Common myeloid progenitor, CD34-positive (primary cell): ENCODE data around the gene TMEM214. TPM values are rescaled to one million over a fixed set of nuclear protein-coding genes. Genes with fewer than 3 reads are reported as not detected.

ENCODE experiments used
- CTCF ChIA-PET: fragments of 350-600 bp; sonication (Branson Sonifier 250); formaldehyde crosslinking; loops from one replicate; lab custom pipeline; 2021; ENCODE audit warnings: antibody characterized with exemption; lab: Charles Lee
- POLR2A ChIA-PET: fragments of 350-600 bp; sonication (Branson Sonifier 250); formaldehyde crosslinking; loops from one replicate; lab custom pipeline; 2021; ENCODE audit warnings: antibody characterized with exemption; lab: Charles Lee
- DNase-seq, 3 donors: peaks; one replicate each; pipeline versions ENCODE4 v3.0.0 to v3.0.0-alpha.2; 2013
- H3K27ac ChIP-seq, 2 experiments: 1 replicate in 1 of 2; 2 replicates in 1 of 2; pipeline ENCODE4 v1.7.0; 2013; ENCODE audit warnings: inconsistent platforms in 2 of 2, low read length in 2 of 2, mild to moderate bottlenecking in 2 of 2, low read depth in 1 of 2, moderate library complexity in 1 of 2; ENCODE audit not compliant: severe bottlenecking in 2 of 2, insufficient read depth in 1 of 2, poor library complexity in 1 of 2
- H3K27me3 ChIP-seq, 5 experiments: replicated peaks in 2 of 5; 1 replicate in 3 of 5; 2 replicates in 2 of 5; pipeline versions ENCODE4 v1.6.1 to v1.7.0; 2013; ENCODE audit warnings: low read length in 4 of 5, mild to moderate bottlenecking in 2 of 5, moderate library complexity in 2 of 5, inconsistent platforms in 1 of 5; ENCODE audit not compliant: insufficient read depth in 5 of 5, control insufficient read depth in 4 of 5
- H3K36me3 ChIP-seq, 4 experiments: 1 replicate in 2 of 4; 2 replicates in 2 of 4; pipeline versions ENCODE4 v1.6.1 to v1.7.0; 2013; ENCODE audit warnings: low read length in 3 of 4, control low read depth in 1 of 4, mild to moderate bottlenecking in 1 of 4; ENCODE audit not compliant: control insufficient read depth in 4 of 4, insufficient read depth in 4 of 4
- H3K4me1 ChIP-seq, 4 experiments: 1 replicate in 3 of 4; 2 replicates in 1 of 4; pipeline versions ENCODE4 v1.6.1 to v1.7.1; 2013; ENCODE audit warnings: low read length in 3 of 4, mild to moderate bottlenecking in 3 of 4, control low read depth in 1 of 4, inconsistent platforms in 1 of 4, moderate library complexity in 1 of 4; ENCODE audit not compliant: control insufficient read depth in 4 of 4, insufficient read depth in 4 of 4; ENCODE audit errors: control extremely low read depth in 1 of 4
- H3K4me3 ChIP-seq, 7 experiments: 1 replicate in 4 of 7; 2 replicates in 3 of 7; pipeline versions ENCODE4 v1.5.1 to v1.7.0; 2013; ENCODE audit warnings: mild to moderate bottlenecking in 7 of 7, low read length in 6 of 7, moderate library complexity in 6 of 7, inconsistent platforms in 2 of 7, low read depth in 2 of 7, control low read depth in 1 of 7; ENCODE audit not compliant: insufficient read depth in 4 of 7, control insufficient read depth in 1 of 7; ENCODE audit errors: extremely low read depth in 1 of 7
- H3K9me3 ChIP-seq, 5 experiments: 1 replicate in 4 of 5; 2 replicates in 1 of 5; pipeline versions ENCODE4 v1.6.1 to v1.7.1; 2013; ENCODE audit warnings: low read length in 4 of 5, mild to moderate bottlenecking in 2 of 5, inconsistent platforms in 1 of 5, low read depth in 1 of 5, moderate library complexity in 1 of 5; ENCODE audit not compliant: control insufficient read depth in 4 of 5, insufficient read depth in 2 of 5; ENCODE audit errors: control extremely low read depth in 1 of 5
- WGBS: methylation state at CpG from one replicate; pipeline ENCODE4 v1.1.5; 2013; ENCODE audit not compliant: insufficient coverage; 5-methylcytosine and 5-hydroxymethylcytosine counted together
- polyA plus RNA-seq: library from polyadenylated mRNA; unstranded; fragments of 120-200 nt; gene quantifications from one replicate; pipeline ENCODE4 v1.2.1, GENCODE V29; 2013

The TMEM214 gene
- 36.1 TPM for polyA plus RNA-seq

- Histone ChIP-seq H3K9me3 (no peaks in the 10 kb centered on the region), H3K4me1 (peaks cover 4 to 17% (median 16%) of the 10 kb centered on the region in 4 experiments), H3K27me3 (no peaks in the 10 kb centered on the region), H3K36me3 (peaks cover 8 to 31% (median 25%) of the 10 kb centered on the region in 4 experiments), H3K4me3 (peak within 1 kb of the TSS; percentile 85 to 98 (median 92)), H3K27ac (peak within 1 kb of the TSS; percentile 6 to 89)
- DNase-seq, result peak; percentile 55 to 67 (median 62)
- ChIA-PET POLR2A (interaction anchor here (1.7 kb wide), 1 partner anchor 18 kb away, joined by 7 read pairs; no protein-coding TSS in a partner anchor), CTCF (interaction anchor here (1.0 to 8.5 kb wide), 6 partner anchors 10 to 51 kb away, joined by 3 to 76 read pairs (median 4); partner anchors contain the start of gene AGBL5)
- WGBS, result under 1% methylated on average over 63 of the region's 76 CpGs
These were observed at the start of gene TMEM214 for GRCh38 chr2:27032495-27033252. TSS of gene TMEM214 (plus strand) at chr2:27032965. CDS start at chr2:27033016, 51 bp downstream.

- H3K27ac ChIP-seq, result no peak overlapping the region
- H3K4me3 ChIP-seq, result no peak overlapping the region
- WGBS, result no CpG with 5 or more reads among the region's 3 CpGs
- H3K36me3 ChIP-seq, result no peaks in the 10 kb centered on the region
- H3K4me1 ChIP-seq, result peaks cover 0 to 13% (median 2%) of the 10 kb centered on the region in 4 experiments
- H3K27me3 ChIP-seq, result peaks cover 0 to 3% (median 0%) of the 10 kb centered on the region in 5 experiments
- no peaks in the 10 kb centered on the region for H3K9me3 ChIP-seq
- ChIA-PET POLR2A (interaction anchor here (0.5 kb wide), 1 partner anchor 26 kb away, joined by 3 read pairs; no protein-coding TSS in a partner anchor), CTCF (interaction anchor here (0.8 to 7.0 kb wide), 9 partner anchors 8 to 110 kb away, joined by 3 to 39 read pairs (median 9); partner anchors contain the start of gene MAPRE3)
- DNase-seq, result no peak
These were observed 49.0 kb upstream of the TMEM214 start for GRCh38 chr2:26983746-26984145.

- POLR2A ChIA-PET, result no interaction called here
These were observed 47.0 kb upstream of the TMEM214 start for GRCh38 chr2:26985807-26986206.

GRCh38 chr2:26986576-26986975 is 46.2 kb upstream of the TMEM214 start:
- H3K36me3 ChIP-seq, result no peaks in the 10 kb centered on the region
- ChIA-PET CTCF (interaction anchor here (1.4 kb wide), 1 partner anchor 27 kb away, joined by 5 read pairs; no protein-coding TSS in a partner anchor), POLR2A (no interaction called here)
- 100% methylated on average over 3 of the region's 5 CpGs for WGBS
- H3K27me3 ChIP-seq, result peaks cover 0 to 1% (median 0%) of the 10 kb centered on the region in 5 experiments
- H3K27ac ChIP-seq, result no peak overlapping the region
- DNase-seq, result no peak
- no peak overlapping the region for H3K4me3 ChIP-seq
- no peaks in the 10 kb centered on the region for H3K9me3 ChIP-seq
- peaks cover 0 to 11% (median under 1%) of the 10 kb centered on the region in 4 experiments for H3K4me1 ChIP-seq

More at GRCh38 chr2:26985807-26986206, 47.0 kb upstream of the TMEM214 start:
- no peaks in the 10 kb centered on the region for H3K36me3 ChIP-seq
- no peak for DNase-seq
- H3K9me3 ChIP-seq, result no peaks in the 10 kb centered on the region
- H3K27me3 ChIP-seq, result peaks cover 0 to 3% (median 0%) of the 10 kb centered on the region in 5 experiments
- CTCF ChIA-PET, result interaction anchor here (1.4 to 2.5 kb wide), 2 partner anchors 10 to 26 kb away, joined by 5 to 8 read pairs; no protein-coding TSS in a partner anchor
- H3K4me3 ChIP-seq, result no peak overlapping the region
- H3K27ac ChIP-seq, result no peak overlapping the region
- peaks cover 0 to 13% (median 2%) of the 10 kb centered on the region in 4 experiments for H3K4me1 ChIP-seq
- 100% methylated on average over 1 of the region's 4 CpGs for WGBS

GRCh38 chr2:26988058-26988860 is 44.5 kb upstream of the TMEM214 start:
- Histone ChIP-seq H3K4me1 (no peaks in the 10 kb centered on the region), H3K36me3 (no peaks in the 10 kb centered on the region), H3K9me3 (no peaks in the 10 kb centered on the region), H3K27ac (no peak overlapping the region), H3K4me3 (no peak overlapping the region), H3K27me3 (peaks cover 0 to 1% (median 0%) of the 10 kb centered on the region in 5 experiments)
- CTCF ChIA-PET, result interaction anchor here (0.6 to 1.9 kb wide), 2 partner anchors 9 to 28 kb away, joined by 3 to 8 read pairs; no protein-coding TSS in a partner anchor
- WGBS, result 90% methylated on average over 4 of the region's 4 CpGs
- POLR2A ChIA-PET, result no interaction called here
- DNase-seq, result no peak

- Histone ChIP-seq H3K27me3 (peaks cover 0 to 5% (median 0%) of the 10 kb centered on the region in 5 experiments), H3K4me3 (no peak overlapping the region), H3K36me3 (no peaks in the 10 kb centered on the region), H3K27ac (no peak overlapping the region), H3K4me1 (no peaks in the 10 kb centered on the region), H3K9me3 (no peaks in the 10 kb centered on the region)
- WGBS, result 98% methylated on average over 8 of the region's 8 CpGs
- CTCF ChIA-PET, result interaction anchor here (0.7 to 1.9 kb wide), 2 partner anchors 9 to 27 kb away, joined by 3 to 8 read pairs; no protein-coding TSS in a partner anchor
- POLR2A ChIA-PET, result no interaction called here
- no peak for DNase-seq
These were observed 43.6 kb upstream of the TMEM214 start for GRCh38 chr2:26989156-26989555.
